Keratinocyte (primary cell): ENCODE data around the gene RHEX. TPM values are rescaled to one million over a fixed set of nuclear protein-coding genes. Genes with fewer than 3 reads are reported as not detected.

Source experiments
- DNase-seq: peaks from one replicate; pipeline ENCODE4 v3.0.0-alpha.2; 2011; ENCODE audit warnings: low read depth, missing footprints, low spot score
- FAIRE-seq: peaks from 2 replicates; lab custom pipeline; 2011; peaks lifted over from hg19 to GRCh38; lab: Jason Lieb, UNC
- H2AFZ ChIP-seq: 2 replicates; pipeline ENCODE4 v1.6.0; 2012; ENCODE audit warnings: low read length, control low read depth, inconsistent platforms; ENCODE audit not compliant: control insufficient read depth
- H3K27ac ChIP-seq: 2 replicates; pipeline ENCODE4 v1.5.1; 2011; ENCODE audit warnings: low read length; ENCODE audit not compliant: control insufficient read depth, insufficient read depth
- H3K27me3 ChIP-seq: 3 replicates; pipeline ENCODE4 v1.6.0; 2011; ENCODE audit warnings: low read length; ENCODE audit not compliant: control insufficient read depth, insufficient read depth; ENCODE audit errors: extremely low read depth
- H3K36me3 ChIP-seq, 2 experiments: 2 replicates in 1 of 2; 3 replicates in 1 of 2; pipeline ENCODE4 v1.5.1; 2011; ENCODE audit warnings: low read length in 2 of 2, mild to moderate bottlenecking in 1 of 2; ENCODE audit not compliant: control insufficient read depth in 2 of 2, insufficient read depth in 2 of 2; ENCODE audit errors: extremely low read depth in 1 of 2
- H3K4me1 ChIP-seq: 3 replicates; pipeline ENCODE4 v1.5.1; 2011; ENCODE audit warnings: low read length; ENCODE audit not compliant: control insufficient read depth, insufficient read depth; ENCODE audit errors: extremely low read depth
- H3K4me2 ChIP-seq: 3 replicates; pipeline ENCODE4 v1.6.0; 2011; ENCODE audit warnings: low read depth, low read length; ENCODE audit not compliant: control insufficient read depth, insufficient read depth; ENCODE audit errors: extremely low read depth
- H3K4me3 ChIP-seq, 3 experiments: fragments of 200-600 bp in 1 of 3; sonication (generic) in 1 of 3; 2 replicates in 2 of 3; 3 replicates in 1 of 3; pipeline ENCODE4 v1.5.1; 2011 to 2016; ENCODE audit warnings: low read length in 3 of 3, mild to moderate bottlenecking in 3 of 3, control low read depth in 2 of 3, inconsistent platforms in 1 of 3, low read depth in 1 of 3, mixed read lengths in 1 of 3, mixed run types in 1 of 3, moderate library complexity in 1 of 3; ENCODE audit not compliant: control insufficient read depth in 2 of 3, insufficient read depth in 2 of 3; ENCODE audit errors: extremely low read depth in 1 of 3
- H3K79me2 ChIP-seq: 2 replicates; pipeline ENCODE4 v1.6.0; 2012; ENCODE audit warnings: low read length; ENCODE audit not compliant: control insufficient read depth, insufficient read depth
- H3K9ac ChIP-seq: 3 replicates; pipeline ENCODE4 v1.6.0; 2011; ENCODE audit warnings: low read length; ENCODE audit not compliant: control insufficient read depth, insufficient read depth; ENCODE audit errors: extremely low read depth
- H3K9me1 ChIP-seq: 3 replicates; pipeline ENCODE4 v1.6.0; 2011; ENCODE audit warnings: low read length; ENCODE audit not compliant: control insufficient read depth, insufficient read depth; ENCODE audit errors: extremely low read depth
- H3K9me3 ChIP-seq: 2 replicates; pipeline ENCODE4 v1.5.1; 2012; ENCODE audit warnings: low read depth, low read length; ENCODE audit not compliant: control insufficient read depth
- H4K20me1 ChIP-seq: 3 replicates; pipeline ENCODE4 v1.6.0; 2011; ENCODE audit warnings: low read length; ENCODE audit not compliant: control insufficient read depth, insufficient read depth; ENCODE audit errors: extremely low read depth
- EZH2 ChIP-seq: IDR thresholded peaks from one replicate; pipeline ENCODE4 v1.6.1; 2012; ENCODE audit warnings: inconsistent platforms, mild to moderate bottlenecking, low read length, moderate library complexity
- dilution Hi-C: fragments of 300-500 bp; cut with MboI; formaldehyde crosslinking; loops from one replicate; pipeline ENCODE4 v1.7.0; 2020; ENCODE audit warnings: low sequenced_read_pairs; ENCODE audit not compliant: extremely low pct_ligation_motif_present
- polyA plus RNA-seq, 5 experiments: library from polyadenylated mRNA; depleted of rRNA in 3 of 5; stranded (reverse) in 3 of 5; stranded (forward) in 1 of 5; unstranded in 1 of 5; fragments of >200 nt; gene quantifications; 1 replicate in 1 of 5; 2 replicates in 3 of 5; 3 replicates in 1 of 5; pipeline versions ENCODE4 v1.2.1 to v1.2.3, GENCODE V29; 2011 to 2012; ENCODE audit warnings: missing spikeins in 2 of 5, low read depth in 1 of 5, low replicate concordance in 1 of 5
- TF ChIP-seq, protein P1 (sequence below), 3 experiments: IDR thresholded peaks in 1 of 3; conservative IDR thresholded peaks in 1 of 3; optimal IDR thresholded peaks in 1 of 3; 2 replicates in 2 of 3; 3 replicates in 1 of 3; pipeline versions ENCODE3 to v1.5.1; 2011; ENCODE audit warnings: low read length in 3 of 3, mild to moderate bottlenecking in 3 of 3, moderate library complexity in 2 of 3, control low read depth in 1 of 3, inconsistent platforms in 1 of 3; ENCODE audit not compliant: insufficient read depth in 2 of 3; ENCODE audit errors: extremely low read depth in 1 of 3

The RHEX gene
- polyA plus RNA-seq, 1 donor (not counting 4 experiments of a cell fraction or from before 2014, with no cell fraction given): not detected

GRCh38 chr1:206135248-206135647 is 82.3 kb downstream of the RHEX start:
- H4K20me1 ChIP-seq: no peaks in the 10 kb centered on the region
- H3K4me2 ChIP-seq: no peak overlapping the region
- H3K27me3 ChIP-seq: peaks cover 10% of the 10 kb centered on the region
- no peaks in the 10 kb centered on the region for H3K9me3 ChIP-seq
- TF ChIP-seq, protein P1, sequence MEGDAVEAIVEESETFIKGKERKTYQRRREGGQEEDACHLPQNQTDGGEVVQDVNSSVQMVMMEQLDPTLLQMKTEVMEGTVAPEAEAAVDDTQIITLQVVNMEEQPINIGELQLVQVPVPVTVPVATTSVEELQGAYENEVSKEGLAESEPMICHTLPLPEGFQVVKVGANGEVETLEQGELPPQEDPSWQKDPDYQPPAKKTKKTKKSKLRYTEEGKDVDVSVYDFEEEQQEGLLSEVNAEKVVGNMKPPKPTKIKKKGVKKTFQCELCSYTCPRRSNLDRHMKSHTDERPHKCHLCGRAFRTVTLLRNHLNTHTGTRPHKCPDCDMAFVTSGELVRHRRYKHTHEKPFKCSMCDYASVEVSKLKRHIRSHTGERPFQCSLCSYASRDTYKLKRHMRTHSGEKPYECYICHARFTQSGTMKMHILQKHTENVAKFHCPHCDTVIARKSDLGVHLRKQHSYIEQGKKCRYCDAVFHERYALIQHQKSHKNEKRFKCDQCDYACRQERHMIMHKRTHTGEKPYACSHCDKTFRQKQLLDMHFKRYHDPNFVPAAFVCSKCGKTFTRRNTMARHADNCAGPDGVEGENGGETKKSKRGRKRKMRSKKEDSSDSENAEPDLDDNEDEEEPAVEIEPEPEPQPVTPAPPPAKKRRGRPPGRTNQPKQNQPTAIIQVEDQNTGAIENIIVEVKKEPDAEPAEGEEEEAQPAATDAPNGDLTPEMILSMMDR (optimal IDR thresholded peaks at IDR 0.05 in 1 of 3, IDR thresholded peaks at IDR 0.05 in 1 of 3, conservative IDR thresholded peaks at IDR 0.05 in 1 of 3; ENCODE audit: extremely low read depth in 1 of 3, insufficient read depth in 2 of 3, low read length in 3 of 3): no peak
- no peak for TF ChIP-seq EZH2
- no peak overlapping the region for H2AFZ ChIP-seq
- H3K36me3 ChIP-seq: no peaks in the 10 kb centered on the region
- H3K79me2 ChIP-seq: no peaks in the 10 kb centered on the region
- no peak overlapping the region for H3K27ac ChIP-seq
- dilution Hi-C loops: no loop called here
- no peak overlapping the region for H3K9ac ChIP-seq
- no peak overlapping the region for H3K4me3 ChIP-seq
- FAIRE-seq: no peak
- H3K9me1 ChIP-seq: no peaks in the 10 kb centered on the region
- H3K4me1 ChIP-seq: no peaks in the 10 kb centered on the region
- no peak for DNase-seq

GRCh38 chr1:206136241-206136640 is 83.3 kb downstream of the RHEX start:
- H2AFZ ChIP-seq: no peak overlapping the region
- no peaks in the 10 kb centered on the region for H4K20me1 ChIP-seq
- no peak for TF ChIP-seq EZH2
- TF ChIP-seq, protein P1 (optimal IDR thresholded peaks at IDR 0.05 in 1 of 3, IDR thresholded peaks at IDR 0.05 in 1 of 3, conservative IDR thresholded peaks at IDR 0.05 in 1 of 3; ENCODE audit: extremely low read depth in 1 of 3, insufficient read depth in 2 of 3, low read length in 3 of 3): no peak
- H3K9me1 ChIP-seq: no peaks in the 10 kb centered on the region
- H3K4me2 ChIP-seq: no peak overlapping the region
- H3K27me3 ChIP-seq: peaks cover 13% of the 10 kb centered on the region
- H3K4me1 ChIP-seq: no peaks in the 10 kb centered on the region
- H3K4me3 ChIP-seq: no peak overlapping the region
- H3K79me2 ChIP-seq: no peaks in the 10 kb centered on the region
- no peak overlapping the region for H3K27ac ChIP-seq
- no peaks in the 10 kb centered on the region for H3K9me3 ChIP-seq
- H3K36me3 ChIP-seq: no peaks in the 10 kb centered on the region
- FAIRE-seq (no peak), DNase-seq (no peak)
- no peak overlapping the region for H3K9ac ChIP-seq
- dilution Hi-C loops: no loop called here
